ENCODE results near the gene DENND2A.
"Not testable (repeated sequence)": the region's sequence is repeated elsewhere in the genome, so short reads cannot be mapped to it uniquely, and the experiment has no call there.

Gene DENND2A, protein sequence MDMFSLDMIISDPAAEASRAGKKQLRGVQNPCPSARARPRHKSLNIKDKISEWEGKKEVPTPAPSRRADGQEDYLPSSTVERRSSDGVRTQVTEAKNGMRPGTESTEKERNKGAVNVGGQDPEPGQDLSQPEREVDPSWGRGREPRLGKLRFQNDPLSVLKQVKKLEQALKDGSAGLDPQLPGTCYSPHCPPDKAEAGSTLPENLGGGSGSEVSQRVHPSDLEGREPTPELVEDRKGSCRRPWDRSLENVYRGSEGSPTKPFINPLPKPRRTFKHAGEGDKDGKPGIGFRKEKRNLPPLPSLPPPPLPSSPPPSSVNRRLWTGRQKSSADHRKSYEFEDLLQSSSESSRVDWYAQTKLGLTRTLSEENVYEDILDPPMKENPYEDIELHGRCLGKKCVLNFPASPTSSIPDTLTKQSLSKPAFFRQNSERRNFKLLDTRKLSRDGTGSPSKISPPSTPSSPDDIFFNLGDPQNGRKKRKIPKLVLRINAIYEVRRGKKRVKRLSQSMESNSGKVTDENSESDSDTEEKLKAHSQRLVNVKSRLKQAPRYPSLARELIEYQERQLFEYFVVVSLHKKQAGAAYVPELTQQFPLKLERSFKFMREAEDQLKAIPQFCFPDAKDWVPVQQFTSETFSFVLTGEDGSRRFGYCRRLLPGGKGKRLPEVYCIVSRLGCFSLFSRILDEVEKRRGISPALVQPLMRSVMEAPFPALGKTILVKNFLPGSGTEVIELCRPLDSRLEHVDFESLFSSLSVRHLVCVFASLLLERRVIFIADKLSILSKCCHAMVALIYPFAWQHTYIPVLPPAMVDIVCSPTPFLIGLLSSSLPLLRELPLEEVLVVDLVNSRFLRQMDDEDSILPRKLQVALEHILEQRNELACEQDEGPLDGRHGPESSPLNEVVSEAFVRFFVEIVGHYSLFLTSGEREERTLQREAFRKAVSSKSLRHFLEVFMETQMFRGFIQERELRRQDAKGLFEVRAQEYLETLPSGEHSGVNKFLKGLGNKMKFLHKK

GRCh38 chr7:140640727-140641523, at the start of gene DENND2A:
Gene DENND2A, minus strand, starts transcription at chr7:140640813. Its CDS starts 38,416 bp downstream, at chr7:140602397.
- no peak for DNase-seq

DNA sequence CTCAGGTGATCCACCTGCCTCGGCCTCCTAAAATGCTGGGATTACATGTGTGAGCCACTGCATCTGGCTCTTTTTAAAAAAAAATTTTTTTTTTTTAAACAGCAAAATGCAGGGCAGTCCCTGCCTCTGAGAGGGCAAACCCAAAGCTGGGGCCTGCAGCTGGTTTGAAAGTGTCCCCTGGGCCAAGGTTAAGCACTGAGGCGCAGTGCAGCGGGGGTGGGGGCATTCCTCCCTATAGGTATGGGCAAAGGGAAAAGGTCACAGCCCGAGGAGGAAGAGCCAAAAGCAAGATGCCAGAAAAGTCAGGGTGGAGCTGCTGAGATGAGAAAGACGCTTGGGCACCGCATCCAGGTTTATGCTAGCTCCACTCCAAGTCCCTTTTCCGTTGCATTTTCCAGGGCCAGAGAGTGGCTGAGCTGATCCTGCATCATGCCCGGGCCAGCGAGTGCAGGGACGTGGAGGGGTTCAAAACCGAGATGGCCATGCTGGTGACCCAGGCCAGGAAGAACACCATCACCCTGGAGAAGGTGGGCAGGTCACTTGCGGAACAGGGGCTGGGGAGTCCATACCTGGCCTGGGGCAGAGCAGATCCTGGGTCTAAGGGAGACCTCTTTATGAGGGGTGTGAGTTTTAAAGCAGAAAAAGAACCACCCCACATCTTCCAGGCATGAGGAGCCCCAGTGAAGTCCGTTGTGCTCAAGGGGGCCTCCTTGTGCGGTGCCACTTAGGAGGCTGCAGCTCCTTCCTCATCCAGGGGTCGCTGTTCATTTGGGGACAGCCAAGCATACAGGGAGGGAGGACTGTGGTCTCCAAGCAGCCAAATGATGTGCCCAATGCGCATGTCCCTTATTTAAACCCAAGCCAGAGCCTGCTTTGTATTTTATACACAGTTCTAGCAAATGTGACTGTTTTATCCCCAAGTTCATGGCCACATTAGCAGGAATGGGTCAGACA, 48.9 kb upstream of the DENND2A start:
- DNase-seq, result no peak

DNA sequence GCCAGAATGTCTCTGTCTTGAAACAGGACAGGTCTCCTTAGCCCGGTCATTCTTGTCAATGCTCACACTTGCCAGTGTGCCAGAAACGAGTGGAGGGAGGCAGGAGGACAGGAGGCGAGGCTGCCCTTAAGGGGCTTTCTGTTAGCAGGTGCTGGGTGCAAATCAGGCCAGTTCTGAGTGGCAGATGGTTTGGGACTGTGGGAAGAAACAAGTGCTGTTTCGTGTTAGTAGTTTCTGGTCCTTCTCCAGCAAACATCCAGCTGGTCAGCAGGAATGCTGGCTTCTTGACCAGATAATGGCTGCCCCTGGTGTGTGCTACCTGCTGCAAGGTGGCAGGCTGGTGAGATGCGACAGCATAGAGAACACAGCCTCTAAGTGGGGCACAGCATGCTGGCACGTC, 47.7 kb upstream of the DENND2A start:
- DNase-seq, result no peak

DNA sequence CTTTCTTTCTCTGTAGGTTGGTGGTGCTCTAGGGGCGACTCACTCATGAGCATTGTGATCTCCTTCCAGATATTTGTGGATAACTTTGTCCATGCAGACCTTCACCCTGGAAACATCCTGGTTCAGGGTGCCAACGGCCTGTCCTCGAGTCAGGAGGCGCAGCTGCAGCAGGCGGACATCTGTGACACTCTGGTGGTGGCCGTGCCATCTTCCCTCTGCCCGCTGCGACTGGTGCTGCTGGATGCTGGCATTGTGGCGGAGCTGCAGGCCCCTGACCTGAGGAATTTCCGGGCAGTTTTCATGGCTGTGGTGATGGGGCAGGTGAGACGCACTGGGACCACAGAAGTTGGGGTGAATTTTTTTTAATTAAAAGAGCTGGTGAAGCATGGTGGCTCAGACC, 46.3 kb upstream of the DENND2A start:
- no peak for DNase-seq

- DNase-seq, result no peak
Observed at GRCh38 chr7:140685407-140686087, 44.9 kb upstream of the DENND2A start.

- DNase-seq, result no peak
Observed at GRCh38 chr7:140684066-140684950, 43.7 kb upstream of the DENND2A start.

DNA sequence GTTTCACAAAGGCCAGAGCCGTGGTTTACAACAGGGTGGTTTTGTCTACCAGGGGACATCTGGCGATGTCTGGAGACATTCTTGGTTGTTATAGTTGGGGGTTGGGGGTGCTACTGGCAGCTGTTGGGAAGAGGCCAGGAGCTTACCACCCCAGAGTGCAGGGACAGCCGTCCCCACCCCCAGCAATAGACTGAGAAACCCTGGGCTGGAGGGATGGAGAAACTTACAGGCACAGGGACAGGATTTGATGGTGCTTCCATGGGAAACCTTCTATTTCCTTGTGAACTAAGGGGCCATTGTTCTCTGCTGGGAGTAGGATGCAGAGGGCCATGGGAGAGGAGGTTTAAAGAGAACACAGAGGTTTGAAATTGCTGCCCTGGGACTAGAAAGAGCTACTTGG, 43.0 kb upstream of the DENND2A start:
- DNase-seq, result no peak

DNA sequence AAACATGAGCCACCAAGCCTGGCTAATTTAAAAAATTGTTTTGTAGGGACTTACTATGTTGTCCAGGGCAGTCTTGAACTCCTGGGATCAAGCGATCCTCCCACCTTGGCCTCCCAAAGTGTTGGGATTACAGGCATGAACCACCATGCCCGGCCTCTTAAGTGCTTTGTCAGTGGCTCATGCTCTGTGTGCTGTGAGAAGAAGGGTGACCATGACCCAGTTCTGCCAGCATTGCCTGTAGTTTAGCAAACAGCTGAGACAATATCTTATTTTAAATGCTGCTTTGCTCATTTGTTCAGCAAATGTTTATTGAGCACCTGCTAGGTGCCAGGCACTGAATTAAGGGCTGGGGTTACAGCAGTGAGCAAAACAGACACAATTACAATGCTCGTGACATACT, 41.2 kb upstream of the DENND2A start:
- DNase-seq, result no peak

DNA sequence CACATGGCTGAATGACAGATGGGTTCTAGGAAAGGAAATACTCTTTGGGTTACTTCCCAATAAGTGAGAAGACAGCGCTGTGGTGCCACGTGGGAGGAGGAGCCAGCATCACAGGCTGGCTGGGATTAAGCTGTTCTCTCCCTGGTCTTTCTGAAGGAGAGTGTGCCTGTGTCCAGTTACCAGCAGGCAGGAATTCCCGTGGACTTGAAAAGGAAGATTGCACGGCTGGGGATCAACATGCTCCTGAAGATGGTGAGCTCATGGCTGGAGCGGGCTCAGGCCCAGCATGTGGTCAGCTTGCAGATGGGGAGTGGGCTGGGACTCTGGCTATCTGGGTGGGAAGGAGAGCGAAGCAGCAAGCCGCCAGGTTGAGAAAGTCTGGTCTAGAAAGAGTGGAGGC, 40.3 kb upstream of the DENND2A start:
- no peak for DNase-seq

DNA sequence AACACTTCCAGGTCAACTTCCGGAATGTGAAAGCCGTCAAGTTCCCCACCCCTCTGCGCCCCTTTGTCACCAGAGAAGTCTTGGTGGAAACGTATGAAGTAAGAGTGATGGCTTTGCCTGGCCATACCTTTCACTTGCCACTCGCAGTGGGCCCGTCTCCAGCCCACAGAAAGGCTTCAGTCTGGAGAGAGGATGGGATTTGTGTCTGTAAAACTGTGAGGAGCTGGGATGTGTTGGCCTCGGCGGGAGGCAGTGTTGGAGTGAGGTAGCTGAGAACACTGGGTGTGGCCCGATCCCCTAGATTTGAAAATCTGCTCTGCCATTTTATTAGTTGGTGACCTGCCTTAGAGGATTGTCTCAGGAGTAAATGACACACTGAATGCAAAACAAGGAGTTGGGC, 38.6 kb upstream of the DENND2A start:
- no peak for DNase-seq

DNA sequence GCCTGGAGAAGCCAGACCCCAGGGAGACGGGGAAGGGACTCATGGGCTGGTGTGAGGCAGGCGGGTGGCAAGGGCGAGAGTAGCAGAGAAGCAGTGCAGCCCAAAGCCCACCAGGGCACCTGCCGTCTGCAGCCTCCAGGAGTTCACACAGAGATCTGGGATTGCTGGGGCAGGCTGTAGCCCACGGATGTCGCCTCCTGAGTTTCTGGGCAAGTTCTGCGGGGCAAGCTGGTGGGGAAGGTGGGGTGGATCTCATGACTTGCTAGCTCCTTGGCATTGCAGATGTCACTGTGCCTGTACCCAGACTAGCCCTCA, 38.2 kb upstream of the DENND2A start:
- no peak for DNase-seq

DNA sequence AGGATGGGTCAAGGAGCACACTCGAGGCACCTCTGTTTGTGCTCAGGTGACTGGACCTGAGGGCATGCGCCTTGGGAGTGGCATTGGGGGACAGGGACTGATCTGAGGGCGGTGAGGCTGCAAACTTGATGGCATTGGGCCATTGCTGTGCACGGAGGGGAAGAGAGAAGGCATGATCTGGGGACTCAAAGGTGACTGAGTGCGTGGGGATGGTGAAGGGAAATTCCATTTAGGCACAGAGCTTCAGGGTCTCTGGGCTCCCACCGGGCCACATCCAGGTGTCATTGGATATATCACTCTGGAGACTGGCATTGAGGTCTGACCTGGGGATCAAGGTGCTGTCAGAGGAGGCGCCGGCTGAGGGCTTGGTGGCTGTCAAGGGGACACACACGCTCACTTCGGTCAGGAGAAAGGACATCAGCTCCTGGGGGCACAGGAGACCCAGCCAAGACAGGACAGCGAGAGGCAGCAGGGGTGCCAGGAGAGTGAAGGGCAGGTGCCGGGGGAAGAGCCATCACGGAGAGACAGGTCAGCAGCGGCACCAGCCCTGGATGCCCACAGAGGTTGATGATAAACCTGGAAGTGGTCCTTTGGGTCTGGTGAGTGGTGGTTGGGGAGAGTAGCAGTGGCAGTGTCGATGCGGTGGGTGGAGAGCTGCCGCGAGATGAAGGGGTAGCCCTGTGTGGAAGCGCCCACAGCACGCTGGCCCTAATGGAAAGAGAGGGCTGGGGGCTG, 37.6 kb upstream of the DENND2A start:
- no peak for DNase-seq

DNA sequence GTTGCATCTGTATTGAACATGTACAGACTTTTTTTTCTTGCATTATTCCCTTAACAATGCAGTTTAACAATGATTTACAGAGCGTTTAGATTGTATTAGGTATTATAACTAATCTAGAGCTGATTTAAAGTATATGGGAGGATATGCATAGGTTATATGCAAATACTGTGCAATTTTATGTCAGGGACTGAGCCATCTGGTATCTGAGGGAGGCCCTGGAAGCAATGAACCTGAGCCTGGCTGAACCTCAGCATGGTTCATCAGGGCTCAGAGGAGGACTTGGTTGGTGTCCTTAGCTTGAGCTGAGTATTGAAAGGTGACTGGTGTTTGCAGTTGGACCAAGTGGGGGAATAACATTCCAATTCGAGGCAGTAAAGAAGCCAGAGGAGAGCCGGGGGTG, 36.9 kb upstream of the DENND2A start:
- DNase-seq, result no peak

DNA sequence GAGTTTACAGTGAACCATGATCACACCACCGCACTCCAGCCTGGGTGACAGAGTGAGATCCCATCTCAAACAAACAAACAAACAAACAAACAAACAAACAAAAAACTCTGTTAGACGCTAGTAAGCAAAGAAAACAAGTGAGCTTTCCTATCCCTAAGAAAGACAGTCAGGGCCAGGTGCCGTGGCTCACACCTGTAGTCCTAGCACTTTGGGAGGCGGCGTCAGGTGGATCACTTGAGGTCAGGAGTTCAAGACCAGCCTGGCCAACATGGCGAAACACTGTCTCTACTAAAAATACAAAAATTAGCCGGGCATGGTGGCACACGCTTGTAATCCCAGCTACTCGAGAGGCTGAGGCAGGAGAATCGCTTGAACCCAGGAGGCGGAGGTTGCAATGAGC, 36.3 kb upstream of the DENND2A start:
- DNase-seq, result not testable (repeated sequence)

DNA sequence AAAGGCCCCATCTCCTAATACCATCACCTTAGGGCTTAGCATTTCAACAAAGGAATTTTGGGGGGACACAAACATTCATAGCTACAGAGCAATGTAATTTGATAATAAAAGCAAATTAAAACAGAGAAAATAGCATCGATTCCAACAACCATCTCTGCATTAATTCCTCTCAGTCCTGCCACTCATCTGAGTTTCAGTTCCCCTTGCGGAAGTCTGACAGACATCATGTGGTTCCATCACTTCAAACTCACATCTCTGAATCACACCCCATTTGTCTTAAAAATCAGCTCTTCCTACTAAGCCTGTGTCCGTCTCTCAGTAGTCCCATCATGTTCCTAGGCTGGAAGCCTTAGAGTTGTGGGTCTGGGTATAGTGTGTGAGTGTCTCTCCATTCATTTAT, 35.7 kb upstream of the DENND2A start:
- no peak for DNase-seq

- DNase-seq, result no peak
Observed at GRCh38 chr7:140675726-140676125, 35.1 kb upstream of the DENND2A start.

DNA sequence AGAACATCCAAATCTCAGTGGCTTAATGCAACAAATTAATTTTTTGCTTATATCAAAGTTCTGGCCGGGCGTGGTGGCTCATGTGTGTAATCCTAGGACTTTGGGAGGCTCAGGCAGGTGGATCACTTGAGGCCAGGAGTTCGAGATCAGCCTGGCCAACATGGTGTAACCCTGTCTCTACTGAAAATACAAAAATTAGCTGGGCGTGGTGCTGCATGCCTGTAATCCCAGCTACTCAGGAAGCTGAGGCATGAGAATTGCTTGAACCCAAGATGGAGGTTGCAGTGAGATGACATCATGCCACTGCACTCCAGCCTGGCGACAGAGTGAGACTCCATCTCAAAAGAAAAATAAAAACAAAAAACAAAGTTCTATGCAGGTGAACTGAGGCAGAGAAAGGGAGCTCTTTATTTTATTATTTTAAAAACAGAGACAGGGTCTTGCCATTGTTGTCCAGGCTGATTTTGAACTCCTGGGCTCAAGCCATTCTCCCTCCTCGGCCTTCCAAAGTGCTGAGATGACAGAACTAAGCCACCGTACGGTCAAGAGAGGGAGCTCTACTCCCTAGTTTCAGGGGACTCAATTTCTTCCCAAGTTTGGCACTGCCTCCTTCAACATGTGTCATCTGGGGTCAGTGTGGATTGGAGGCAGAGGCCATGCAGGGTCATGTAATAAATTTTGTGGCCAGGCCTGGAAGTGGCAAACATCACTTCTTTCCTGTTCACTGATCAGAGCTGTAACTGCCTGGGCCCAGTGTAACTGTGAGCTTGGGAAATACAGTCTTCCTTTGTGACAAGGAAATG, 34.5 kb upstream of the DENND2A start:
- DNase-seq, result no peak

GRCh38 chr7:140674356-140674800, 33.8 kb upstream of the DENND2A start:
- DNase-seq, result no peak

DNA sequence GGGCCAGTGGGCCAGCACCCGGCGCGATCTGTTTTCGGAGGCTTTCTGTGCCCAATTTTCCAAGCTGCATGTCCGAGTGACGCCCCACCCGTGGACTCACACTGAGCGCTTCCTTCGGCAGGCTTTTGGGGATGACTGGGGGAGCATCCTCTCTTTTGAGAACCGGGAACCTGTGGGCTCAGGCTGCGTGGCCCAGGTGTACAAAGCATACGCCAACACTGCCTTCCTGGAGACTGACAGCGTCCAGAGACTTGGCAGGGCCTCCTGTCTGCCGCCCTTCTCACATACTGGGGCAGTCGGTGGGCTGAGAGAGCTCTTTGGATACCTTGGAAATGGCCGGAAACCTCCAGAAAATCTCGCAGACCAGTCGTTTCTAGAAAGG, 33.2 kb upstream of the DENND2A start:
- no peak for DNase-seq

Data from NCI-H2081 treated with DMSO at 0.1 percent for 48 hours (cell line).